ENCODE data around the gene TTLL7. TPM values are rescaled to one million over a fixed set of nuclear protein-coding genes. Genes with fewer than 3 reads are reported as not detected.

The TTLL7 gene
- total RNA-seq, 1 experiment from 2014 or later, result 6.6 TPM

GRCh38 chr1:83883979-83884378, 115.0 kb downstream of the TTLL7 start:
- Histone ChIP-seq H3K23ac (ENCODE audit: insufficient read length, low read depth, low read length) (no peak overlapping the region), H3K79me1 (ENCODE audit: insufficient read depth, low read depth, low read length, poor library complexity, severe bottlenecking) (no peaks in the 10 kb centered on the region), H2BK120ac (ENCODE audit: low read depth, low read length, poor library complexity, severe bottlenecking) (no peak overlapping the region), H4K5ac (ENCODE audit: insufficient read length, low read depth, low read length) (no peak overlapping the region), H3K23me2 (ENCODE audit: insufficient read length, low read depth, low read length, poor library complexity, severe bottlenecking) (no peaks in the 10 kb centered on the region), H3T11ph (ENCODE audit: low read length) (no peak overlapping the region), H3K9me3 (ENCODE audit: control insufficient read depth, low read depth, low read length) (no peaks in the 10 kb centered on the region), H3K18ac (ENCODE audit: insufficient read length, low read depth, low read length) (no peak overlapping the region), H3K4ac (ENCODE audit: low read depth, low read length) (no peak overlapping the region), H3K4me2 (ENCODE audit: insufficient read depth, insufficient read length, low read length) (no peak overlapping the region), H3K27ac (ENCODE audit: insufficient read length, low read depth, low read length) (no peak overlapping the region), H3K56ac (ENCODE audit: insufficient read length, low read depth, low read length) (no peak overlapping the region), H3K79me2 (ENCODE audit: insufficient read depth, low read length) (no peaks in the 10 kb centered on the region), H4K20me1 (ENCODE audit: control insufficient read depth, insufficient read depth, insufficient read length) (no peaks in the 10 kb centered on the region), H3K9ac (ENCODE audit: extremely low read depth, insufficient read length, low read length) (no peak overlapping the region), H3K27me3 (ENCODE audit: insufficient read depth, low read length) (no peaks in the 10 kb centered on the region), H3K4me1 (ENCODE audit: insufficient read depth, low read length) (no peaks in the 10 kb centered on the region), H2BK20ac (ENCODE audit: low read depth, low read length, poor library complexity, severe bottlenecking) (no peak overlapping the region), H2BK5ac (ENCODE audit: insufficient read length, low read length) (no peak overlapping the region), H2BK15ac (ENCODE audit: low read depth, low read length) (no peak overlapping the region), H4K8ac (replicated peaks; ENCODE audit: insufficient read length, low read depth, low read length) (no peak overlapping the region), H2BK12ac (ENCODE audit: insufficient read length, low read depth, low read length) (no peak overlapping the region), H2AK5ac (ENCODE audit: insufficient read length, low read length) (no peak overlapping the region), H4K91ac (ENCODE audit: insufficient read length, low read depth, low read length) (no peak overlapping the region), H2AFZ (ENCODE audit: low read length) (no peak overlapping the region), H3K14ac (ENCODE audit: insufficient read depth, low read length) (no peak overlapping the region)
- H3K4me1 Mint-ChIP-seq, result peaks cover 2 to 3% of the 10 kb centered on the region in 2 experiments; a peak in 2 of 4 replicates
- no peak for TF ChIP-seq CTCF (conservative IDR thresholded peaks at IDR 0.05)
- H3K27ac Mint-ChIP-seq, result no peak overlapping the region
- no peaks in the 10 kb centered on the region for H3K27me3 Mint-ChIP-seq (ENCODE audit: low read depth)
- H3K9me3 Mint-ChIP-seq, result peaks cover 4 to 5% of the 10 kb centered on the region in 2 experiments; a peak in 3 of 5 replicates
- H3K36me3 Mint-ChIP-seq (ENCODE audit: insufficient read depth in 1 of 3, low read depth in 3 of 3), result peaks cover 0 to 8% (median 5%) of the 10 kb centered on the region in 3 experiments; a peak in 4 of 7 replicates
- no peak for DNase-seq
- no peak overlapping the region for H3K4me3 Mint-ChIP-seq
